ENCODE results near the gene MVB12B. TPM values are rescaled to one million over a fixed set of nuclear protein-coding genes. Genes with fewer than 3 reads are reported as not detected.

The MVB12B gene
- polyA plus RNA-seq, 1 donor from 2014 or later: 39.5 TPM

- TF ChIP-seq RAD21 (conservative IDR thresholded peaks at IDR 0.05) (no peak), POLR2AphosphoS5 (IDR thresholded peaks at IDR 0.05) (no peak), TAF1 (IDR thresholded peaks at IDR 0.05; ENCODE audit: low read depth) (no peak), EP300 (conservative IDR thresholded peaks at IDR 0.05; ENCODE audit: poor library complexity, severe bottlenecking) (no peak), CTCF (IDR thresholded peaks at IDR 0.05; ENCODE audit: poor library complexity, severe bottlenecking) (no peak), EZH2 (IDR thresholded peaks at IDR 0.05; ENCODE audit: borderline replicate concordance, insufficient read depth, low read length, poor library complexity, severe bottlenecking) (no peak), SMC3 (conservative IDR thresholded peaks at IDR 0.05; ENCODE audit: poor library complexity) (no peak), MXI1 (conservative IDR thresholded peaks at IDR 0.05; ENCODE audit: poor library complexity, severe bottlenecking) (no peak), REST (IDR thresholded peaks at IDR 0.05; ENCODE audit: borderline replicate concordance) (no peak)
- no peaks in the 10 kb centered on the region for H3F3A ChIP-seq (ENCODE audit: insufficient read depth, low read length, poor library complexity, severe bottlenecking)
- H3K9me2 ChIP-seq (ENCODE audit: insufficient read depth, low read length): no peaks in the 10 kb centered on the region
- no peaks in the 10 kb centered on the region for H3K27me3 ChIP-seq (ENCODE audit: insufficient read depth, low read depth, low read length)
- H3K4me2 ChIP-seq (ENCODE audit: low read length): no peak overlapping the region
- H3K79me2 ChIP-seq (replicated peaks; ENCODE audit: insufficient read depth, low read length): no peaks in the 10 kb centered on the region
- H3K4me3 ChIP-seq (ENCODE audit: low read length): no peak overlapping the region
- no peaks in the 10 kb centered on the region for H4K20me1 ChIP-seq (ENCODE audit: insufficient read depth)
- no peak overlapping the region for H2AFZ ChIP-seq (ENCODE audit: low read depth, low read length)
- no peaks in the 10 kb centered on the region for H3K9me3 ChIP-seq (ENCODE audit: low read length)
- H3K9ac ChIP-seq (ENCODE audit: low read length): no peak overlapping the region
- H3K36me3 ChIP-seq (ENCODE audit: insufficient read depth, low read length): no peaks in the 10 kb centered on the region
- no peak overlapping the region for H3K27ac ChIP-seq (ENCODE audit: low read length)
Measured at GRCh38 chr9:126521976-126522590, 195.5 kb downstream of the MVB12B start.

- TF ChIP-seq TAF1 (IDR thresholded peaks at IDR 0.05; ENCODE audit: low read depth) (no peak), EZH2 (IDR thresholded peaks at IDR 0.05; ENCODE audit: borderline replicate concordance, insufficient read depth, low read length, poor library complexity, severe bottlenecking) (no peak), RAD21 (conservative IDR thresholded peaks at IDR 0.05) (no peak), POLR2AphosphoS5 (IDR thresholded peaks at IDR 0.05) (no peak), REST (IDR thresholded peaks at IDR 0.05; ENCODE audit: borderline replicate concordance) (no peak), EP300 (conservative IDR thresholded peaks at IDR 0.05; ENCODE audit: poor library complexity, severe bottlenecking) (no peak), SMC3 (conservative IDR thresholded peaks at IDR 0.05; ENCODE audit: poor library complexity) (no peak), MXI1 (conservative IDR thresholded peaks at IDR 0.05; ENCODE audit: poor library complexity, severe bottlenecking) (no peak), CTCF (IDR thresholded peaks at IDR 0.05; ENCODE audit: poor library complexity, severe bottlenecking) (no peak)
- H3K27me3 ChIP-seq (ENCODE audit: insufficient read depth, low read depth, low read length): no peaks in the 10 kb centered on the region
Measured at GRCh38 chr9:126522612-126523356, 196.2 kb downstream of the MVB12B start.

More at GRCh38 chr9:126522612-126523356, 196.2 kb downstream of the MVB12B start:
- Histone ChIP-seq H3K9me2 (ENCODE audit: insufficient read depth, low read length) (no peaks in the 10 kb centered on the region), H3K4me3 (ENCODE audit: low read length) (no peak overlapping the region), H3K9me3 (ENCODE audit: low read length) (no peaks in the 10 kb centered on the region), H3F3A (ENCODE audit: insufficient read depth, low read length, poor library complexity, severe bottlenecking) (no peaks in the 10 kb centered on the region), H3K27ac (ENCODE audit: low read length) (no peak overlapping the region), H4K20me1 (ENCODE audit: insufficient read depth) (no peaks in the 10 kb centered on the region), H3K4me2 (ENCODE audit: low read length) (no peak overlapping the region), H3K36me3 (ENCODE audit: insufficient read depth, low read length) (no peaks in the 10 kb centered on the region), H2AFZ (ENCODE audit: low read depth, low read length) (no peak overlapping the region), H3K79me2 (replicated peaks; ENCODE audit: insufficient read depth, low read length) (no peaks in the 10 kb centered on the region), H3K9ac (ENCODE audit: low read length) (no peak overlapping the region)
